AML-193 (cell line): ENCODE measurements around the gene ZC2HC1C.
"Not testable (repeated sequence)": the region's sequence is repeated elsewhere in the genome, so short reads cannot be mapped to it uniquely, and the experiment has no call there.

Experiments used
- DNase-seq, 2 experiments: peaks; one replicate each; lab custom pipeline; 2025; lab: John Stamatoyannopoulos, UW

Gene ZC2HC1C

DNA sequence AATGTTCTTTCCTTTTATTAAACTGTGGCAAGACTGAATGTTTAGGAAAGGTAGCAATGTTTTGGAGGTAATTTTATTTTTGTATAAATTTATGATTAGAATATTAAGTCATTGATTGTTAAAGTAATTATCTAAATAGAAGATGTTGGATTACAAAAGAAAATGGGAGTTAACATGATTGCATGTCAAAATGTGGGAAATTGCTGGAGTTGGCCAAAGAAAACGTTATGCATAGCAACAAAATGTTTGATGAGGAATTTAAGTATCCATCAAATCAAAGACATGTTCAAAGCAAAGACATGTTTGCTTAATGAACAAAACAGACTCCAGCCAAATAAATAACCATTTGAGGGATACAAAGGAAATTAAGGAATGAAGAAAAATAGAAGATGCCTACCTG, 15.0 kb upstream of the ZC2HC1C start:
- DNase-seq: no peak

- DNase-seq: no peak
These were observed 9.8 kb upstream of the ZC2HC1C start for GRCh38 chr14:75059642-75060041.

DNA sequence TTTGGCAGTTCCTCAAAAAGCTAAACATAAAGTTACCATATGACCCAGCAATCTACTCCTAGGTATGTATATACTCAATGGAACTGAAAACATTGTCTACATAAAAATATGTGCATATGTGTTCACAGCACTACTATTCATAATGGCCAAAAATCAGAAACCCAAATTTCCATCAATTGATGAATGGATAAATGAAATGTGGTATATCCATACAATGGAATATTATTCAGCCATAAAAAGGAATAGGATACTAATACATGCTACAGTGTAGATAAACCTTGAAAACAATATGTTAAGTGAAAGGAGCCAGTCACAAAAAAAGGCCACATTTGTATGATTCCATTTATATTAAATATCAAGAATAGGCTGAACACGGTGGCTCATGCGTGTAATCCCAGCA, 9.0 kb upstream of the ZC2HC1C start:
- no peak for DNase-seq

DNA sequence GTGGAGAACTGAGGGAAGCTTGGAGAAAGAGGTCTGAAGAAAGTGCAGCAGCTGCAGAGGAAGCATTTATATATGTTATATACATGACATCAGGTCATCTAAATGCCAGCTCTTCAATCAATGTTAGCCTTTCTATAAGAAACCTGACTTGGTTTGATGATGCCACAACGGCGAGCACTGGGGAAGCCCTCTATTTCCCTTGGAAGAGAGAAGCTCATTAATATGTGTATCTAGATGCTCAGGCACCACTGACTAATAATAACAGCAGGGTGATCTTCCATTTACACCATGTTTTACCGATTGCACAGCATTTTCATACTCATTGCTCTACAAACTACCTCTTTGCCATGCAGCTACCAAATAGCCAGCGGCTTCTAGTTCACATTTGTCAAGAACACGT, 6.4 kb upstream of the ZC2HC1C start:
- DNase-seq: no peak

DNA sequence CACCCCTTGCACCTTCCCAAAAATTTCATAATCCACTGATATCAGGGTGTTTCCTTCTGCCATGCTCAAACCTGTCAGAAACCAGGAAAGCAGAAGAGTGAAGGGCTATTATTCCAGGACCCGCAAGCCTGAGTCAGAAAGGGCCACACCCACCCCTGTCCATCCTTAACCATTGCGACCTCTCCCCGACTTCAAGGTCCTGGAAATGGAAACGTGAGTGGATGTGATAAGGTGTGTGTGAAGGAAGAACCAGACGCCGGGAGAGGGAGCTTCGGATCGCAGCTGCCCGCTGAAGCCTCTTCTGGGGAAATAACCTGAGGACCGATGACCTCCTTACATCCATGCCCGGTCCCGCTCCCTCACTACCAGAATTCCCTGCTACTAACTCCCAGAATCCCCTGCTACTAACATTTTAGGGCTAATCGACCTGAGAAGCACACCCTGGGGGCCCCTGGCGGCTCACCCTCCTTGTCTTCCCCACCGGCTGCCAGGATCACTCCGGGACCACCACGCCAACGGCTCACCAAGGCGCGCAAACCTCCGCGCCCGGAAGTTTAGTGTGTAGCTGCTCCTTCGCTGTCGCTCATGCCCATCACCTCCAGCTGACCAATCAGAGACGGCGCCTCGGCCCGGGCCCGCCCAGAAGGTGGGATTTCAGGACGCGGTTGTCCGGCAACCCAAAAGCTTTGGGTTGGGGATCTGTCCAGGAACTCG, 5.8 kb upstream of the ZC2HC1C start, which contains the start of gene ACYP1:
Gene ACYP1, minus strand, starts transcription at position 534 of the 714 bp plus-strand sequence. Its CDS starts 471 bp downstream, at position 63.
- peak; percentile 79 to 86 for DNase-seq

DNA sequence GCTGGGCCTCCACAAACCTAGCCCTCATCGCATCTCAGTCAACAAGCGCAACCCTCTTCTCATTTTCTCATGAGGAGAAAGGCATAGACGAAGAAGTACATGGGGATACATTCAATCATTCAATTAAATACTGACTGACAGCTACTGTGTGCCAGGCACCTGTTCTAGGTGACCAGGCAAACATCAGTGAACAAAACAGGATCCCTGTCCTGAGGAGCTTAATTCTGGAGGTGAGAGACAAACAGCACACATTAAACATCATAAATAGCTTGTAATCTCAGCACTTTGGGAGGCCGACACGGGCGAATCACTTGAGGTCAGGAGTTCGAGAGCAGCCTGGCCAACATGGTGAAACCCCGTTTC, 5.3 kb upstream of the ZC2HC1C start:
- no peak for DNase-seq

DNA sequence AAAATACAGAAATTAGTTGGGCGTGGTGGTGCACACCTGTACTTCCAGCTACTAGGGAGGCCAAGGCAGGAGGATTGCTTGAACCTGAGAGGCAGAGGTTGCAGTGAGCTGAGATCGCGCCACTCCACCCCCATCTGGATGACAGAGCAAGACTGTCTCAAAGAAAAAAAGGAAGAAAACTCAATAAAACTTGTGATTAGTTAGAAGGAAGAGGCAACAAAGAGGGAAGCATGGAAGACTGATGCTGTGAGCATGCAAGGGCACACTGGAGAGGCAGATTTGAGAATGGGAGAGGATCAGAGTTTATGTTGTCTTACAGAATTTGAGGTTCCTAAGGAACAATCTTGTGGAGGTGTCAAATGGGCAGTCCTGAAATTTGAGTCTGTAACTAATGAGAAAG, 2.8 kb upstream of the ZC2HC1C start:
- DNase-seq: no peak

DNA sequence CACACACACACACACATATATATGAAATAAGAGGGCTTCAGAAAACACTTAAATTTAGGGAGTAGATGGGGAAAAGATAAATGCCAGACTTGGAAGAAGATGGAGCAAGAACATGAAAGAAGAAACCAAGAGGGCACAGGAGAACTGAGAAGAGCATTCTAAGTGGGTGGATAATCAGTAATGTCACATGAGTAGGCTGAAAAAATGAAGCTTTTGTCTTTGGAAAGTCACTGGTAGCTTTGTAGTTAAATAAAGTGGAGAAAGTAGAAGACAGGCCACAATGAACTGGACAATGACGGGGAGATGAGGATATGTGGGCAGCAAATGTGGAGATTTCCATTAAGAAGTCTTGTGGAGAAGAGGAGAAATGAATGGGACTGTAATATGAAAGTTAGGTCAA, 2.2 kb upstream of the ZC2HC1C start:
- DNase-seq: no peak

GRCh38 chr14:75067765-75068164, 1.7 kb upstream of the ZC2HC1C start:
- not testable (repeated sequence) for DNase-seq

DNA sequence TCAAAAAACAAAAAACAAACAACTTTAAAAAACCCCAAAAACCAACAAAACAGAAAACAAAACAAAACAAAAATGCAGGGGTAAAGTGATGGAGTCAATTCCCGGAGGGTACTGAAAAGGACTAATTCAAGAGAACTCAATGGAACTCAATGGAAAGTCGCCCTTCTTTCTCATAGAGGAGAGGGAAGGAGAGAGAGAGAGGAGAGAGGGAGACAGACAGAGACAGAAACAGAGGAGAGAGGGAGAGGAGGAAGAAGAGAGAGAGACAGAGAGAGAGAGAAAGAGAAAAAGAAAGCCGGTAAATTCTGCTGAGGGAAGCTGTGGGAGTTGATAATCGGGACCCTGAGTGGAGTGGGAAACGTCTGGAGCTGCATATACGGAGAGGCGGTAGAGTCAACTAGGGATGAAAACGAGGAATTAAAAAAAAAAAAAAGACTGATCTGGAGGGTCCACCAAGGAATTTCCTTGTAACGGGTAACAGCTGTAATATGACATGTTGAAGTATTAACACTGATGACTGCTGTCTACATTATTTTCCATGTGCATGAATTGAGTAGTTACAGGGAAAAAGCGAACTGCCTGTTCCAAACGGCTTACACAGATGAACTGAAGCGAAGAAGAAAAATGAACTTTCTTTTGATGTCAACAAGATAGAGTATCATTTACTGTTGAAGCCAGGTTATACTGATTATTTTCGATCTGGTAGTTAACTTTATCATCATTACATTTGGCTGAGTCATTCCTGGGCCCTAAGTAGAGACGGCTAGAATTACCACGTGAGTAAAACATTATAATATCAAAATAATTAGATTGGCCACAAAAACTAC, 934 bp upstream of the ZC2HC1C start:
- no peak for DNase-seq

DNA sequence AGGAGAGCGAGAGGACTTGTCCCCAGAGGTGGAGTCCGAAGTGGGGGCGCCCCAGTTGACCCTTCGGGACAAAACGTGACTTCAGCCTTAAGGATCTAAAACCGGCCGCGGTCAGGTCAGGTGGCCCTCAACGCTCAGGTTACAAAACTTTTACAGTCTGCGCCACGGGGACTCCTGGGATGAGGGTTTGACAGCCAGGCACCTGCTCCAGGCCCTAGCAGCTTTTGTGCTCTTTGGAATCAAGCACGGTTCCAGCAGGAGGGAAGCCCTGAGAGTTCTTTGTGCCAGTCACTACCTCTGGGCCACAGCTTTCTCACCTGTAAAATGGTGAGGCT, 337 bp downstream of the ZC2HC1C start:
- DNase-seq: no peak

- no peak for DNase-seq
These were observed 942 bp downstream of the ZC2HC1C start for GRCh38 chr14:75070383-75070782.

DNA sequence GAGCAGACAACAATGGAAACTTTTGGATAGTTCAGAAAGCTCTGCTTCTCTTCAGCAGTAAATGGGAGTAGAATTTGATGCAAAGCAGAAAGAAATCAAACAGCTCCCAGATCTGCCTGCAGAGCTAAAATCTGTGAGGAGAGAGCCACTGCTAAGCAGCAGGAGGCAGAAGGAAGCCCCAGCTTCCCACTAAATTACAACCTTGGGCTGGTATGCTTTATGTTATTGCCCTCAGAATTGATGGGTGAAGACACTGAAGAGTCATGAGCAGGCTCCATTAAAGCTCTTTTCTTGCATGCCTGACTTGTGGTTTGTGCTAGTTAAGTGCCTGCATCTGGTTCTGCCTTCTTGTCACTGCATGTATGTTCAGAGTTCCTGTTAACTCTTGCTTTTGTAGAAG, 8.4 kb downstream of the ZC2HC1C start:
- no peak for DNase-seq

DNA sequence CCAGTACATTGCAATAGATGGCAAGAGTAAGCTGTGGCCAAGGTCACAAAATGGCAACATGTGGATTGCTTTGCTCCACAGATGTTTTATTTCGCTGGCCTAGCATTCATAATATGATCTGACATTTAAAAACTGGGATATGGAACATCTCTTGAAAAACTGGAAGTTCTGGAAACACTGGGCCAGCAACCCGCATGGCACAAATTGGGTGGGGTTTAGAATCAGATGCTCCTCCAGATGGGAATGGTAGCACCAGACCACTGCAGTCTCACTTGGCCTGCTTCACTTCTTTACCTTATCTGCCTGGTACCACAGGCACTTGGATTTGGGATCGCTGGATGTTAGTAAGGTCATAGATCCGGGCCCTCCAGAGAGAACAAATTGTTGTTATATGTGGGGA, 10.1 kb downstream of the ZC2HC1C start:
- no peak for DNase-seq

GRCh38 chr14:75081660-75082229, 12.3 kb downstream of the ZC2HC1C start:
- no peak for DNase-seq

- no peak for DNase-seq
These were observed 13.8 kb downstream of the ZC2HC1C start for GRCh38 chr14:75083271-75083670.

DNA sequence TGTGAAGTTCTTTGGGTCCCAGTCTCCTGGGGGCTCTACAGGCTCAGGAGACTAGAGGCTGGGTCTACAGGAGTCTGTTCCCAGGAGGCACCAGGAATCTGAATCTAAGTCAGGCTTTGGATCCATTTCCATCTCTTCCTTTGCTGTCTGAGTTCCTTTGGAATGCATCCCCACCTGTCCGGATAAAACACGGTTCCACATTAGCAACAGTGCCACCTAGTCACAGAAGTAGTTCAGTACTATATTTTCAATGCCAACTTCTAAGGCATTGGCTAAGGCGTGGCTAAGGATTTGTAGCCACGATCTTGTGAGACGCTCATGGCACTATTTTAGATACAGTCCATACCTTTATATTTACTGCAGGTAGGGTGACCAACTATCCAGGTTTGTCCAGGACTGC, 15.1 kb downstream of the ZC2HC1C start:
- no peak for DNase-seq

DNA sequence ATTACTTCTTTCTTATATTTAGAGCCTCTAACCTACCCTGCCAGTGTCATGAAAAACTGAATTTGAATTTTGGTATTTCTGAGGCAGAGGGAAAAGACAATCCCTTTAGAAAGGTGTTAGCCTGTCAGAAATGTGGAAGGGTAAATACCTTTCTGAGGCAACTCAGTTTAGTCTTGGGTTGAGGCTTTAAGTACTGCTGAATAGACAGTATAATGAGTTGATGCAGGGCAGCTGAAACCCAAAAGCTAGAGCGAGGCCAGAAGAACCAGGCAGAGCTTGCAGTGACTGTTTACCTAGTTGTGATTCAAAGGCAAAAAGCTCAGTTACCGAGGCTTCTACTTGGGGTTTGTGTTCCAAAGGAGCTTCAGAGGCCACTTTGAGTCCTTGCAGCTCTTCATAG, 18.7 kb downstream of the ZC2HC1C start:
- DNase-seq: no peak

DNA sequence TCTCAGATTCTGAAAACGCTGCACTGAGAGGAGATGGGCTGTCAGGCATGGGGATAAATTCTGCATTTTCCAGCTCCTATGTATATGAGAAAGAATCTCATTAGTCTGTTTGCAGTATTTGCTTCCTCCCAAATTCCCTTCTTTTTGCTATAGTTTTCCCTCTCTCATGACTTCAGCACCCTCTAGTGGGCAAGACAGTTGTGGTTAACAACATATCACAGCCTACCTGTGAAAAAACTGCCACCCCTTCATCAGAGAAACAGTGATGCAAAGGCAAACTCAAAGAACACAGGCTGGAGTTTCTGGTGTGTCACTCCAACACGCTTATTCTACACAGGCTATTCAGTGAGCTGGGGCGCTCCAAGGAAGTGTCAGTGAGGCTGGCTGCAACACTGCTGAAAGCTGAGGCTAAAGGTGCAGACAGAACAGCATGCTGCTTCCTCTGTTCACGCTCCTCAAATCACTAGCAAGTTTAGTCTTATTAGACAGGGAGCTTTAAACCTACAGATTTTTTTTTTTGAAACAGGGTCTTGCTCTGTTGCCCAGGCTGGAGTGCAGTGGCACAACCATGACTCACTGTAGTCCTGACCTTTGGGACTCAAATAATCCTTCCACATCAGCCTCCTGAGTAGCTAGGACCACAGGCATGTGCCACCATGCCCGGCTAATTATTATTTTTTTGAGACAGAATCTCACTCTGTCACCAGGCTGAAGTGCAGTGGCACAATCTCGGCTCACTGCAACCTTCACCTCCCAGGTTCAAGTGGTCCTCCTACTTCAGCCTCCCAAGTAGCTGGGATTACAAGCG, 19.3 kb downstream of the ZC2HC1C start:
- peak; percentile 40 to 43 for DNase-seq

DNA sequence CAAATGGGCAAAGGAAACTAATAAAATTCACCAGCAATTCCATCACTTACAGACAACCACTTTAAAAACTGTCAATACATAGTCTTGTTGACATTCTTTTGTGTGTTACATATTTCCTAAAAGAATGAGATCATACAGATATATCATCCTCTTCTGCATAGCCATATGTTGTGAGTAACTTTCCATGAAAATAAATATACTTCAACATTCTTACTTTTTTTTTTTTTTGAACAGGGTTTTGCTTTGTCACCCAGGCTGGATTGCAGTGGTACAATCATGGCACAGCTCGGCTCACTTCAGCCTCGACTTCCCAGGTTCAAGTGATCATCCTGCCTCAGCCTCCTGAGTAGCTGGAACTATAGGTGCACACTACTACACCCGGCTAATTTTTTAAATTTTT, 20.9 kb downstream of the ZC2HC1C start:
- DNase-seq: no peak

- DNase-seq: no peak
These were observed 21.8 kb downstream of the ZC2HC1C start for GRCh38 chr14:75091251-75091650.

DNA sequence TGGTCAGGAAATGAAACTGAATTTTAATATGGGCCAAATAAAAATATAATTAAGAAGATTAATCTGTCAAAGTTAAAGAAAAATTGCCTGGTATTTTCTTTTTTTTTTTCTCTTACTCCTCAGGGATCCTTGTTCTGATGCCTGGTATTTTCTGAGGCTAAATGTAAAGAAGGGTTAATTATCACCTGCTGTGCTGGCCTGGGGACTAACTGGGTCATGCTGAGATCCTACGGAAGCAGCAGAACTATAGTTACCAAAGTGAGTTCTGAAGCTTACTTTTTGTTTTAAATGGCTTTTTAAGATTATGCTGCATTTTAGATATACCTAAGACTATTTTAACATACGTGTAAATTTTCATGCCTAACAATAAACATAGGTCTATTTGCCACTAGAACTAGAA, 23.3 kb downstream of the ZC2HC1C start:
- DNase-seq: no peak
